BJ (cell line): ENCODE results near the gene SMIM41. TPM values are rescaled to one million over a fixed set of nuclear protein-coding genes. Genes with fewer than 3 reads are reported as not detected.
A peak's percentile ranks its signal among the peaks of the same experiment; 100 is the strongest.

ENCODE experiments used
- CTCF ChIA-PET: fragments of 350-600 bp; formaldehyde crosslinking; extraction: SDS; loops from one replicate; lab custom pipeline; 2021; ENCODE audit warnings: antibody characterized with exemption, inconsistent platforms; lab: Yijun Ruan, JAX
- POLR2A ChIA-PET: fragments of 300-600 bp; sonication (Branson Sonifier 250); formaldehyde crosslinking; extraction: SDS; loops from one replicate; lab custom pipeline; 2021; ENCODE audit warnings: antibody characterized with exemption; lab: Charles Lee
- DNase-seq: peaks from one replicate; pipeline ENCODE4 v3.0.0-alpha.2; 2011; ENCODE audit warnings: low read depth
- H3K27me3 ChIP-seq: 2 replicates; pipeline ENCODE4 v1.6.0; 2011; ENCODE audit warnings: low read length; ENCODE audit not compliant: control insufficient read depth, insufficient read depth
- H3K36me3 ChIP-seq: 2 replicates; pipeline ENCODE4 v1.5.1; 2011; ENCODE audit warnings: low read length; ENCODE audit not compliant: control insufficient read depth, insufficient read depth
- H3K4me3 ChIP-seq: 2 replicates; pipeline ENCODE4 v1.5.1; 2011; ENCODE audit warnings: low read depth, mild to moderate bottlenecking, control low read depth, low read length
- polyA minus RNA-seq: library from RNA; depleted of rRNA, polyadenylated mRNA; stranded (reverse); fragments of >200 nt; gene quantifications from 2 replicates; pipeline ENCODE4 v1.2.3, GENCODE V29; 2011; rRNA and poly(A)+ RNA removed
- polyA plus RNA-seq: library from polyadenylated mRNA; depleted of rRNA; stranded (reverse); fragments of >200 nt; gene quantifications from 2 replicates; pipeline ENCODE4 v1.2.3, GENCODE V29; 2011; rRNA removed
- TF ChIP-seq, protein P1 (sequence below): IDR thresholded peaks from 2 replicates; pipeline ENCODE4 v1.5.1; 2011; ENCODE audit warnings: low read depth, mild to moderate bottlenecking, control low read depth, inconsistent platforms, low read length, moderate library complexity; ENCODE audit not compliant: insufficient read depth

SMIM41 gene
- polyA plus RNA-seq: 0.05 TPM in 1 of 2 replicates, not detected in the other
- not detected in 2 replicates for polyA minus RNA-seq

DNA sequence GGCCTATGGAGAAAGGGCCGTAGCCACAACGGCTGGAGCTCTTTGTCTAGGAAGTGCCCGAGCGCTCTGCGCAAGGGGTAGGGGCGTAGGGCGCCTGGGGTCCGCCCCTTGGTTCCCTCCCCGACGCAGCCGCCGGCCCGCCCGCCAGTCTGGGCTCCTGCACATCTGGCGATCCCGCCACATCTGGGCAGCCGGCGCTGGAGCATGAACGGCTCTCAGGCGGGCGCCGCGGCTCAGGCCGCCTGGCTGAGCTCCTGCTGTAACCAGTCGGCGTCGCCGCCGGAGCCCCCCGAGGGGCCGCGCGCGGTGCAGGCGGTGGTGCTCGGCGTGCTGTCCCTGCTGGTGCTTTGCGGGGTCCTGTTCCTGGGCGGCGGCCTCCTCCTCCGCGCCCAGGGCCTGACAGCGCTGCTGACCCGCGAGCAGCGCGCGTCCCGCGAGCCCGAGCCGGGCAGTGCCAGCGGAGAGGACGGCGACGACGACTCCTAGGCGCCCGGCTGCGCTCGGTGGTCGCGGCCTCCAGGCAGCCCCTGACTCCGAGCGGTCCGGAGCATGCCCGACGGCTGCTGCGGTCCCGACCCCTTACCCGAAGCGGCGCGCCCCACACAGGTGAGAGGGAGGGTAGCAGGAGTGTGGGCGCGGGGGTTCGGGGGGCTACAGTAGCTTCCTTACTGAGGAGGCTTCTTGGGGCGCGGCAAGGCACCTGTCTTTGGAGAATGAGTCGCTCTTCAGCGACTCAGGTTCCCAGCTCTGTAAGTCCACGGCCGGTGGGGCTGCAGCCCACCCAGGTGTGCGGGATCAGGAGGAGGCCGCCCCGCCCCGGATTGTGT, at the start of gene SMIM41:
Gene SMIM41 (plus strand): TSS at position 129 of the 827 bp plus-strand sequence. CDS start 76 bp downstream, at position 205.
- Histone ChIP-seq H3K36me3 (peaks cover 14% of the 10 kb centered on the region), H3K4me3 (no peak within 1 kb of the TSS), H3K27me3 (no peaks in the 10 kb centered on the region)
- ChIA-PET POLR2A (interaction anchor here (0.5 kb wide), 1 partner anchor 10 kb away, joined by 3 read pairs; the partner anchor contains the start of gene ATG101), CTCF (interaction anchor here (2.2 to 25.8 kb wide), 3 partner anchors 10 to 76 kb away, joined by 9 to 974 read pairs (median 45); partner anchors contain the start of gene ATG101)
- no peak for DNase-seq
- TF ChIP-seq, protein P1, sequence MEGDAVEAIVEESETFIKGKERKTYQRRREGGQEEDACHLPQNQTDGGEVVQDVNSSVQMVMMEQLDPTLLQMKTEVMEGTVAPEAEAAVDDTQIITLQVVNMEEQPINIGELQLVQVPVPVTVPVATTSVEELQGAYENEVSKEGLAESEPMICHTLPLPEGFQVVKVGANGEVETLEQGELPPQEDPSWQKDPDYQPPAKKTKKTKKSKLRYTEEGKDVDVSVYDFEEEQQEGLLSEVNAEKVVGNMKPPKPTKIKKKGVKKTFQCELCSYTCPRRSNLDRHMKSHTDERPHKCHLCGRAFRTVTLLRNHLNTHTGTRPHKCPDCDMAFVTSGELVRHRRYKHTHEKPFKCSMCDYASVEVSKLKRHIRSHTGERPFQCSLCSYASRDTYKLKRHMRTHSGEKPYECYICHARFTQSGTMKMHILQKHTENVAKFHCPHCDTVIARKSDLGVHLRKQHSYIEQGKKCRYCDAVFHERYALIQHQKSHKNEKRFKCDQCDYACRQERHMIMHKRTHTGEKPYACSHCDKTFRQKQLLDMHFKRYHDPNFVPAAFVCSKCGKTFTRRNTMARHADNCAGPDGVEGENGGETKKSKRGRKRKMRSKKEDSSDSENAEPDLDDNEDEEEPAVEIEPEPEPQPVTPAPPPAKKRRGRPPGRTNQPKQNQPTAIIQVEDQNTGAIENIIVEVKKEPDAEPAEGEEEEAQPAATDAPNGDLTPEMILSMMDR: no peak

DNA sequence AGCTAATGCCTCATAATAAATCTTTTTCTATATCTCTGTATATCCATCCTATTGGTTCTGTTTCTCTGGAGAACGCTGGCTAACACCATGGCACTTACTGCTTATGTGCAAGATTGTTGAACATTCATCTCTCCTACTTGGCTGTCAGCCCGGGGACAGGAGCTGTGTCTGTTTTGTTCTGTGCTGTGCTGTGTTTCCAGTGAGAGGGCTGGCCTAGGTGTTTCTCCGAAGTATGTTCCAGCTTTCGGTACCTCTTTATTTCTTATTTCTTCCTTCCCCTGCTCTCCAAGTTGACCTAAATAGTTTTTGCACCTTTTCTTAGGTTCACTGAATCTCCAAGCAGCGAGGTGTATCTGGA, 47.1 kb upstream of the SMIM41 start:
- DNase-seq: no peak
- Histone ChIP-seq H3K27me3 (no peaks in the 10 kb centered on the region), H3K4me3 (peak overlapping the region; percentile 25; the same call in 1 of the 2 replicates), H3K36me3 (no peaks in the 10 kb centered on the region)
- TF ChIP-seq, protein P1: no peak
- CTCF ChIA-PET: interaction anchor here (0.6 to 24.9 kb wide), 12 partner anchors 8 to 95 kb away, joined by 3 to 974 read pairs (median 4); partner anchors contain the start of genes ATG101 and SMIM41
- POLR2A ChIA-PET: interaction anchor here (1.1 to 1.2 kb wide), 2 partner anchors 19 to 49 kb away, joined by 5 to 20 read pairs; partner anchors contain the start of gene NR4A1

DNA sequence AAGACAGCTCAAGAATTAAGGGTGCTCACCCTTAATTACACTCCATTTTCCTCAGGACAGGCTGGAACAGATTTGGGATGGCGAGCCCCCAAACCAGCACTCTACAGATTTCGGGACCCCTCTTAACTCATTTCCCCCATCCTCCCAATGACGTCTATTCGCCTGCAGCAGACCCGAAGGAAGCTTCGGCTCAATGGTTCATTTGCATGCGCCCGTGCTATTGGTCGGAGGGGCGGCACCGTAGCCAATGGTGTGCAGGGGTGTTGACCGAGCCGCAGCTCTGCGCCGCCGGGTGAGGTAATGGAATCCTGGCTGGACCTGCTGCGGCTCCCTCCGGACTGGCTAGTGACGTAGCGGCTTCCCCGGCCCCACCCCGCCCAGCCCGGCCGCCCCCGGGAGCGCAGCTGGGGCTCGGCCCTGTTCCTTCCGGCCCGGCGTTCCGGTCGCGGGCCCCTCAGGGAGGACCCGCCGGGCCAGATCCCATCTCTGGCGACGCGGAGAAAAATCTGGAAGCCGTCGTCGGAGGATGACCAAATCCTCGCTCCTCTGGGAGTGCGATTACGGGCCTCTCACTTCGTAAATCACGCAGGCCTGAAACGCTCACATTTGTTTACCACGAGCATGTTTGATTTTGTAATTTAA, 46.6 kb upstream of the SMIM41 start:
- H3K4me3 ChIP-seq: peak overlapping the region; percentile 31
- POLR2A ChIA-PET: interaction anchor here (0.5 to 1.2 kb wide), 3 partner anchors 13 to 49 kb away, joined by 3 to 20 read pairs (median 5); partner anchors contain the start of gene NR4A1
- TF ChIP-seq, protein P1: no peak
- H3K36me3 ChIP-seq: no peaks in the 10 kb centered on the region
- peak; percentile 86 for DNase-seq
- no peaks in the 10 kb centered on the region for H3K27me3 ChIP-seq
- CTCF ChIA-PET: interaction anchor here (0.7 to 24.9 kb wide), 12 partner anchors 8 to 95 kb away, joined by 3 to 974 read pairs (median 4); partner anchors contain the start of genes ATG101 and SMIM41

DNA sequence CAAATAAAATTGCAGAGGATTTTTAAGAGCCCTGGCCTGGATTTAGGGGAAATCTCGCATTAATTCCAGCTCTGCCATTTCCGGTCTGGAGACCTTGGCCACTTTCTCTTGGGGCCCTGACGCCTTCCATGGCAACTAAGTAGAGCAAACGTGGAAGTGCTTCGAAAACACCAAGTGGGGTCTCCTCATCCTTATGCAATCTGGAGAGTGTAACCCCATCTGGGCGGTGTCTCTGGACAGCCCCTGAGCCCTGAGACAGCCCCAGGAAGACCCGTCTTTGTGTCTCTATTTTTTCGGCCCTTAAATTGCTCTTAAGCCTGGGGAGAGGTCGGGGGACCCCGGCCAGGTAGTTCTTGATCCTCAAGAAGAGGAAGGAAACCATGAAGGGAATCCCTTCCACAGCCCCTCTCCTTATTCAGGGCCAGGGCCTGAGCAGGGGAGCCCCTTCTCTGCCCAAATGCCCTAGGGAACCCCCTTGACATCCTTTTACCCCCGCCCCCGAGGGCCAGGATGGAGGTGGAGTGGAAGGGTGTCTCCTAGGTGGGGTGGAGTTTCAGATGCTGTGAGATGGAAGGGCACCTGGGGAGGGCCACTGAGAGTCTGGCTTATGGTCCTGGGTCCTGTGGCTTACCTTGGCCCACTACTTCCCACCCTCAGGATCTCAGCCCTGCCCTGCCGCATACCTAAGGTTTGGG, 45.9 kb upstream of the SMIM41 start:
- no peaks in the 10 kb centered on the region for H3K27me3 ChIP-seq
- H3K36me3 ChIP-seq: no peaks in the 10 kb centered on the region
- H3K4me3 ChIP-seq: peak overlapping the region; percentile 31
- POLR2A ChIA-PET: interaction anchor here (0.5 to 1.2 kb wide), 3 partner anchors 12 to 48 kb away, joined by 3 to 20 read pairs (median 5); partner anchors contain the start of gene NR4A1
- DNase-seq: no peak
- TF ChIP-seq, protein P1: no peak
- CTCF ChIA-PET: interaction anchor here (1.0 to 24.9 kb wide), 9 partner anchors 7 to 94 kb away, joined by 3 to 974 read pairs (median 7); partner anchors contain the start of genes ATG101 and SMIM41
